CD14-positive monocyte (primary cell): ENCODE measurements around the gene CIBAR2. TPM values are rescaled to one million over a fixed set of nuclear protein-coding genes. Genes with fewer than 3 reads are reported as not detected.

Experiments
- DNase-seq, 3 donors: peaks; one replicate each; pipeline ENCODE4 v3.0.0-alpha.2; 2011 to 2022
- H2AFZ ChIP-seq: 2 replicates; pipeline ENCODE4 v1.6.0; 2012; ENCODE audit warnings: mild to moderate bottlenecking, low read depth, low read length, inconsistent platforms; ENCODE audit not compliant: insufficient read depth, poor library complexity, severe bottlenecking
- H3K27ac ChIP-seq, 2 donors: 1 replicate in 1 of 2; 2 replicates in 1 of 2; pipeline ENCODE4 v1.5.1; 2012 to 2013; ENCODE audit warnings: low read length in 2 of 2, control low read depth in 1 of 2, inconsistent platforms in 1 of 2, low read depth in 1 of 2, mild to moderate bottlenecking in 1 of 2
- H3K27me3 ChIP-seq, 2 donors: one replicate each; pipeline versions ENCODE4 v1.6.0 to v1.6.1; 2011 to 2013; ENCODE audit warnings: low read length in 2 of 2; ENCODE audit not compliant: control insufficient read depth in 2 of 2, insufficient read depth in 2 of 2
- H3K36me3 ChIP-seq, 2 donors: replicated peaks in 1 of 2; 1 replicate in 1 of 2; 2 replicates in 1 of 2; pipeline versions ENCODE4 v1.5.1 to v1.6.1; 2012 to 2013; ENCODE audit warnings: low read length in 2 of 2, control low read depth in 1 of 2, inconsistent platforms in 1 of 2, mild to moderate bottlenecking in 1 of 2; ENCODE audit not compliant: insufficient read depth in 2 of 2, control insufficient read depth in 1 of 2
- H3K4me1 ChIP-seq, 2 donors: 1 replicate in 1 of 2; 2 replicates in 1 of 2; pipeline versions ENCODE4 v1.5.1 to v1.6.1; 2012 to 2013; ENCODE audit warnings: low read length in 2 of 2, control low read depth in 1 of 2, inconsistent platforms in 1 of 2, mild to moderate bottlenecking in 1 of 2, moderate library complexity in 1 of 2; ENCODE audit not compliant: insufficient read depth in 2 of 2, control insufficient read depth in 1 of 2
- H3K4me2 ChIP-seq: replicated peaks from 2 replicates; pipeline ENCODE3; 2012; ENCODE audit warnings: low read length, moderate library complexity, mild to moderate bottlenecking; ENCODE audit not compliant: poor library complexity, severe bottlenecking; ENCODE audit errors: extremely low read depth
- H3K4me3 ChIP-seq, 3 experiments: fragments of 200-600 bp in 1 of 3; sonication (generic) in 1 of 3; replicated peaks in 1 of 3; 1 replicate in 2 of 3; 2 replicates in 1 of 3; pipeline ENCODE4 v1.5.1; 2011 to 2013; ENCODE audit warnings: low read length in 3 of 3, mild to moderate bottlenecking in 3 of 3, control low read depth in 2 of 3, low read depth in 2 of 3, inconsistent platforms in 1 of 3, moderate library complexity in 1 of 3
- H3K79me2 ChIP-seq: 2 replicates; pipeline ENCODE4 v1.6.0; 2012; ENCODE audit warnings: mild to moderate bottlenecking, control low read depth, inconsistent platforms, low read length, moderate library complexity; ENCODE audit not compliant: insufficient read depth
- H3K9ac ChIP-seq: 2 replicates; pipeline ENCODE4 v1.6.0; 2017; ENCODE audit warnings: low read length, mild to moderate bottlenecking; ENCODE audit not compliant: insufficient read depth, poor library complexity, severe bottlenecking
- H3K9me3 ChIP-seq, 2 donors: replicated peaks in 1 of 2; 1 replicate in 1 of 2; 2 replicates in 1 of 2; pipeline versions ENCODE4 v1.5.1 to v1.6.1; 2012 to 2013; ENCODE audit warnings: low read length in 2 of 2, control low read depth in 1 of 2; ENCODE audit not compliant: control insufficient read depth in 1 of 2, insufficient read depth in 1 of 2
- H4K20me1 ChIP-seq: 2 replicates; pipeline ENCODE4 v1.6.0; 2012; ENCODE audit warnings: mild to moderate bottlenecking, low read length, control low read depth, moderate library complexity; ENCODE audit not compliant: insufficient read depth
- H3K27ac Mint-ChIP-seq, 7 donors: one replicate each; pipeline ENCODE4 v1.8.0; 2020; ENCODE audit warnings: mild to moderate bottlenecking in 7 of 7, mixed read lengths in 7 of 7, moderate library complexity in 6 of 7, inconsistent platforms in 2 of 7
- H3K27me3 Mint-ChIP-seq, 3 donors: one replicate each; pipeline ENCODE4 v1.8.0; 2021 to 2022; ENCODE audit warnings: low read depth in 3 of 3, mild to moderate bottlenecking in 3 of 3, mixed read lengths in 3 of 3, moderate library complexity in 3 of 3, inconsistent platforms in 1 of 3
- H3K36me3 Mint-ChIP-seq, 2 donors: one replicate each; pipeline ENCODE4 v1.8.0; 2020; ENCODE audit warnings: mixed read lengths in 2 of 2, inconsistent platforms in 1 of 2, mild to moderate bottlenecking in 1 of 2
- H3K4me1 Mint-ChIP-seq: one replicate; pipeline ENCODE4 v1.8.0; 2020; ENCODE audit warnings: mild to moderate bottlenecking, mixed read lengths
- H3K4me3 Mint-ChIP-seq, 2 donors: one replicate each; pipeline ENCODE4 v1.8.0; 2020; ENCODE audit warnings: mild to moderate bottlenecking in 2 of 2, mixed read lengths in 2 of 2, moderate library complexity in 1 of 2
- H3K9me3 Mint-ChIP-seq, 7 donors: one replicate each; pipeline ENCODE4 v1.8.0; 2020 to 2022; ENCODE audit warnings: mixed read lengths in 7 of 7, mild to moderate bottlenecking in 6 of 7, moderate library complexity in 6 of 7, inconsistent platforms in 2 of 7
- WGBS: methylation state at CpG from one replicate; pipeline ENCODE4 v1.1.5; 2013; ENCODE audit warnings: missing lambda C conversion rate; ENCODE audit not compliant: insufficient coverage; 5-methylcytosine and 5-hydroxymethylcytosine counted together
- intact Hi-C, 2 donors: fragments of 100-400 bp; cut with micrococcal nuclease; formaldehyde crosslinking; loops; one replicate each; pipeline versions ENCODE4 v1.15.0 to v1.15.1; 2023
- polyA plus RNA-seq, 3 donors: library from polyadenylated mRNA; depleted of rRNA in 1 of 3; unstranded in 2 of 3; stranded (reverse) in 1 of 3; fragments of 300-500 nt in 2 of 3; fragments of >200 nt in 1 of 3; fragmentation: Illumina TruSeq in 2 of 3; gene quantifications; 1 replicate in 2 of 3; 2 replicates in 1 of 3; pipeline ENCODE4 v1.2.3, GENCODE V29; 2012 to 2021
- TF ChIP-seq, protein P1 (sequence below): fragments of 200-600 bp; IDR thresholded peaks from one replicate; pipeline ENCODE4 v1.8.0; 2022; ENCODE audit warnings: antibody characterized with exemption, mild to moderate bottlenecking

The CIBAR2 gene
- polyA plus RNA-seq, 3 donors, result not detected

DNA sequence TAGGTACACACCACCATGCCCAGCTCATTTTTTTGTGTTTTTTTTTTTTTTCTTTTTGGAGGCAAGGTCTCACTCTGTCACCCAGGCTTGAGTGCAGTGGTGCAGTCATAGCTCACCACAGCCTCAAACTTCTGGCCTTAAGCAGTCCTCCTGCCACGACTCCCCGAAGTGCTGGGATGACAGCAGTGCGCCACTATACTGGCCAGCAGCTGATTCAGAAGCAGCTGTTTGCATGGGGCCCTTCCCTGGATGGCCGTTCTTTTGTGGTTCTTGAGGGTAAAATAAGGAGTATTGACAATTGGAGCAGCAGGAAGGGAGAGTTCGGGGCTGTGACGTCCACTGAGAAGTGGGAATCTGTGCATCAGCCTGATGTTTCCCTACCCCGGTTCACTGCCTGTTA, 43.1 kb downstream of the CIBAR2 start:
- no peak overlapping the region for H3K4me3 ChIP-seq
- DNase-seq, result no peak
- no peak overlapping the region for H3K27ac ChIP-seq
- H3K9ac ChIP-seq, result no peak overlapping the region
- Mint-ChIP-seq H3K4me1 (peaks cover 10% of the 10 kb centered on the region), H3K9me3 (no peaks in the 10 kb centered on the region), H3K27ac (no peak overlapping the region), H3K27me3 (peaks cover 0 to 1% (median 1%) of the 10 kb centered on the region in 3 donors), H3K36me3 (peaks cover 90 to 100% of the 10 kb centered on the region in 2 donors), H3K4me3 (no peak overlapping the region)
- TF ChIP-seq, protein P1, sequence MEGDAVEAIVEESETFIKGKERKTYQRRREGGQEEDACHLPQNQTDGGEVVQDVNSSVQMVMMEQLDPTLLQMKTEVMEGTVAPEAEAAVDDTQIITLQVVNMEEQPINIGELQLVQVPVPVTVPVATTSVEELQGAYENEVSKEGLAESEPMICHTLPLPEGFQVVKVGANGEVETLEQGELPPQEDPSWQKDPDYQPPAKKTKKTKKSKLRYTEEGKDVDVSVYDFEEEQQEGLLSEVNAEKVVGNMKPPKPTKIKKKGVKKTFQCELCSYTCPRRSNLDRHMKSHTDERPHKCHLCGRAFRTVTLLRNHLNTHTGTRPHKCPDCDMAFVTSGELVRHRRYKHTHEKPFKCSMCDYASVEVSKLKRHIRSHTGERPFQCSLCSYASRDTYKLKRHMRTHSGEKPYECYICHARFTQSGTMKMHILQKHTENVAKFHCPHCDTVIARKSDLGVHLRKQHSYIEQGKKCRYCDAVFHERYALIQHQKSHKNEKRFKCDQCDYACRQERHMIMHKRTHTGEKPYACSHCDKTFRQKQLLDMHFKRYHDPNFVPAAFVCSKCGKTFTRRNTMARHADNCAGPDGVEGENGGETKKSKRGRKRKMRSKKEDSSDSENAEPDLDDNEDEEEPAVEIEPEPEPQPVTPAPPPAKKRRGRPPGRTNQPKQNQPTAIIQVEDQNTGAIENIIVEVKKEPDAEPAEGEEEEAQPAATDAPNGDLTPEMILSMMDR, result no peak
- peaks cover 80% of the 10 kb centered on the region for H4K20me1 ChIP-seq
- H3K9me3 ChIP-seq, result no peaks in the 10 kb centered on the region
- no peak overlapping the region for H3K4me2 ChIP-seq
- WGBS, result 92% methylated on average over 7 of the region's 7 CpGs
- peaks cover under 1 to 15% of the 10 kb centered on the region in 2 donors for H3K4me1 ChIP-seq
- H3K27me3 ChIP-seq, result no peaks in the 10 kb centered on the region
- peaks cover 84 to 100% of the 10 kb centered on the region in 2 donors for H3K36me3 ChIP-seq
- intact Hi-C loops, result no loop called here
- peaks cover 38% of the 10 kb centered on the region for H3K79me2 ChIP-seq
- no peak overlapping the region for H2AFZ ChIP-seq

DNA sequence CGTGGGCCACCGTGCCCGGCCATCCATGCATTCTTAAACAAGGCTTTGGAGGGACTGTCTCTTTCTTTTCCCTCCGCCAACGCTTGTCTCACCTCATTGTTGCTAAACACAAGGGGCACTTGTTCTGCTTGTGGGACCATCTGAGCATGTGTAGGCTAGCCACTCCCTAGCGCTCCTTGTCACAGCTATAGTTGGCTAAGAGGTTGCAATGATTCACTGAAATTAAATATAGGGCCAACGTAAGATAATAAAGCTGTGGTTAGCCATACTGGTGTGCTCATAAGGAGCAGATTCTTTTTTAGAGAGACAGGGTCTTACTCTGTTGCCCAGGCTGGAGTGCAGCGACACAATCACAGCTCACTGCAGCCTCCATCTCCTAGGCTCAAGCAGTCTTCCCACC, 43.5 kb downstream of the CIBAR2 start:
- peaks cover 89 to 99% of the 10 kb centered on the region in 2 donors for H3K36me3 Mint-ChIP-seq

More for the DNA sequence above, 43.5 kb downstream of the CIBAR2 start:
- 93% methylated on average over 6 of the region's 8 CpGs for WGBS
- no peak overlapping the region for H3K4me3 ChIP-seq
- no peak overlapping the region for H3K9ac ChIP-seq
- H4K20me1 ChIP-seq, result peaks cover 80% of the 10 kb centered on the region
- intact Hi-C loops, result no loop called here
- peaks cover 0 to 1% (median 1%) of the 10 kb centered on the region in 3 donors for H3K27me3 Mint-ChIP-seq
- no peaks in the 10 kb centered on the region for H3K9me3 Mint-ChIP-seq
- H3K4me1 ChIP-seq, result peaks cover 5 to 20% of the 10 kb centered on the region in 2 donors
- H3K27ac ChIP-seq, result no peak overlapping the region
- H3K36me3 ChIP-seq, result peaks cover 82 to 98% of the 10 kb centered on the region in 2 donors
- H3K4me1 Mint-ChIP-seq, result peaks cover 13% of the 10 kb centered on the region
- H2AFZ ChIP-seq, result no peak overlapping the region
- no peaks in the 10 kb centered on the region for H3K27me3 ChIP-seq
- H3K4me3 Mint-ChIP-seq, result no peak overlapping the region
- no peaks in the 10 kb centered on the region for H3K9me3 ChIP-seq
- peaks cover 42% of the 10 kb centered on the region for H3K79me2 ChIP-seq
- DNase-seq, result no peak
- TF ChIP-seq, protein P1, result no peak
- no peak overlapping the region for H3K4me2 ChIP-seq
- H3K27ac Mint-ChIP-seq, result no peak overlapping the region
